Activated naive CD8-positive, alpha-beta T cell treated with anti-CD3 and anti-CD28 coated beads, Interleukin-2, amount 50 U/mL, for 24 hours (primary cell): ENCODE measurements around the gene MAP7D2.
"Not testable (repeated sequence)": the region's sequence is repeated elsewhere in the genome, so short reads cannot be mapped to it uniquely, and the experiment has no call there.

Source experiments
- ATAC-seq: fragments of 150-1000 bp; cut with Tn5 transposase; one replicate; pipeline ENCODE4 v1.10.0; 2021
- DNase-seq: peaks from one replicate; pipeline ENCODE4 v3.0.0; 2021
- H3K27ac Mint-ChIP-seq: one replicate; pipeline ENCODE4 v1.8.0; 2021; ENCODE audit warnings: mild to moderate bottlenecking, mixed read lengths
- H3K27me3 Mint-ChIP-seq: one replicate; pipeline ENCODE4 v1.8.0; 2021; ENCODE audit warnings: mixed read lengths
- H3K36me3 Mint-ChIP-seq: one replicate; pipeline ENCODE4 v1.8.0; 2021; ENCODE audit warnings: low read depth, mixed read lengths
- H3K4me1 Mint-ChIP-seq: one replicate; pipeline ENCODE4 v1.8.0; 2021; ENCODE audit warnings: mixed read lengths
- H3K4me3 Mint-ChIP-seq: one replicate; pipeline ENCODE4 v1.8.0; 2021; ENCODE audit warnings: mild to moderate bottlenecking, moderate library complexity, mixed read lengths
- H3K9me3 Mint-ChIP-seq: one replicate; pipeline ENCODE4 v1.8.0; 2021; ENCODE audit warnings: mixed read lengths

MAP7D2 gene

GRCh38 chrX:20130357-20130756 lies 13.7 kb upstream of the MAP7D2 start:
- no peaks in the 10 kb centered on the region for H3K9me3 Mint-ChIP-seq
- no peak for ATAC-seq
- H3K36me3 Mint-ChIP-seq = peaks cover 22% of the 10 kb centered on the region
- H3K4me1 Mint-ChIP-seq = peaks cover 8% of the 10 kb centered on the region
- H3K4me3 Mint-ChIP-seq = no peak overlapping the region
- DNase-seq = no peak
- H3K27ac Mint-ChIP-seq = no peak overlapping the region
- H3K27me3 Mint-ChIP-seq = no peaks in the 10 kb centered on the region

- Mint-ChIP-seq H3K4me1 (peaks cover 8% of the 10 kb centered on the region), H3K9me3 (no peaks in the 10 kb centered on the region), H3K27ac (no peak overlapping the region), H3K36me3 (peaks cover 27% of the 10 kb centered on the region), H3K27me3 (no peaks in the 10 kb centered on the region), H3K4me3 (no peak overlapping the region)
- ATAC-seq (no peak), DNase-seq (no peak)
These were observed 12.8 kb upstream of the MAP7D2 start for GRCh38 chrX:20129547-20129946.

- H3K9me3 Mint-ChIP-seq = no peaks in the 10 kb centered on the region
- no peak for DNase-seq
- no peak overlapping the region for H3K27ac Mint-ChIP-seq
- H3K4me1 Mint-ChIP-seq = peaks cover 8% of the 10 kb centered on the region
- no peak overlapping the region for H3K4me3 Mint-ChIP-seq
- H3K27me3 Mint-ChIP-seq = no peaks in the 10 kb centered on the region
- no peak for ATAC-seq
- peaks cover 27% of the 10 kb centered on the region for H3K36me3 Mint-ChIP-seq
These were observed 12.0 kb upstream of the MAP7D2 start for GRCh38 chrX:20128670-20129069.

- peak; percentile 46 for ATAC-seq
These were observed 10.7 kb upstream of the MAP7D2 start for GRCh38 chrX:20127440-20127839.

GRCh38 chrX:20126833-20127232 lies 10.1 kb upstream of the MAP7D2 start:
- not testable (repeated sequence) for H3K9me3 Mint-ChIP-seq, ATAC-seq, DNase-seq, H3K27me3 Mint-ChIP-seq, H3K4me3 Mint-ChIP-seq, H3K27ac Mint-ChIP-seq, H3K4me1 Mint-ChIP-seq
- peaks cover 18% of the 10 kb centered on the region for H3K36me3 Mint-ChIP-seq

More at GRCh38 chrX:20127440-20127839, 10.7 kb upstream of the MAP7D2 start:
- not testable (repeated sequence) for H3K4me3 Mint-ChIP-seq, H3K4me1 Mint-ChIP-seq, DNase-seq, H3K9me3 Mint-ChIP-seq, H3K27ac Mint-ChIP-seq, H3K27me3 Mint-ChIP-seq
- peaks cover 20% of the 10 kb centered on the region for H3K36me3 Mint-ChIP-seq

GRCh38 chrX:20124964-20125363 lies 8.3 kb upstream of the MAP7D2 start:
- ATAC-seq (no peak), DNase-seq (no peak)
- no peak overlapping the region for H3K27ac Mint-ChIP-seq
- H3K4me3 Mint-ChIP-seq = no peak overlapping the region
- H3K4me1 Mint-ChIP-seq = no peaks in the 10 kb centered on the region
- peaks cover 15% of the 10 kb centered on the region for H3K36me3 Mint-ChIP-seq
- H3K27me3 Mint-ChIP-seq = no peaks in the 10 kb centered on the region
- H3K9me3 Mint-ChIP-seq = no peaks in the 10 kb centered on the region

- no peak overlapping the region for H3K4me3 Mint-ChIP-seq
- H3K36me3 Mint-ChIP-seq = no peaks in the 10 kb centered on the region
- H3K27ac Mint-ChIP-seq = no peak overlapping the region
- no peak for ATAC-seq
- peaks cover 1% of the 10 kb centered on the region for H3K4me1 Mint-ChIP-seq
- peaks cover 5% of the 10 kb centered on the region for H3K27me3 Mint-ChIP-seq
- no peaks in the 10 kb centered on the region for H3K9me3 Mint-ChIP-seq
- no peak for DNase-seq
These were observed 1.5 kb upstream of the MAP7D2 start for GRCh38 chrX:20118065-20118824.

- peaks cover 1% of the 10 kb centered on the region for H3K4me1 Mint-ChIP-seq
- ATAC-seq = no peak
These were observed 575 bp downstream of the MAP7D2 start for GRCh38 chrX:20116087-20116576.

GRCh38 chrX:20112022-20112774 lies 4.5 kb downstream of the MAP7D2 start:
- Mint-ChIP-seq H3K4me3 (no peak overlapping the region), H3K27ac (no peak overlapping the region), H3K4me1 (peaks cover under 1% of the 10 kb centered on the region), H3K27me3 (peaks cover 5% of the 10 kb centered on the region), H3K9me3 (no peaks in the 10 kb centered on the region), H3K36me3 (no peaks in the 10 kb centered on the region)
- no peak for DNase-seq
- no peak for ATAC-seq

More at GRCh38 chrX:20116087-20116576, 575 bp downstream of the MAP7D2 start:
- H3K27ac Mint-ChIP-seq = no peak overlapping the region
- peaks cover 5% of the 10 kb centered on the region for H3K27me3 Mint-ChIP-seq
- H3K9me3 Mint-ChIP-seq = no peaks in the 10 kb centered on the region
- DNase-seq = no peak
- H3K4me3 Mint-ChIP-seq = peak overlapping the region; percentile 26
- no peaks in the 10 kb centered on the region for H3K36me3 Mint-ChIP-seq

GRCh38 chrX:20111271-20111670 lies 5.4 kb downstream of the MAP7D2 start:
- Mint-ChIP-seq H3K27me3 (peaks cover 5% of the 10 kb centered on the region), H3K4me1 (no peaks in the 10 kb centered on the region), H3K4me3 (no peak overlapping the region), H3K9me3 (no peaks in the 10 kb centered on the region), H3K36me3 (no peaks in the 10 kb centered on the region), H3K27ac (no peak overlapping the region)
- no peak for ATAC-seq
- DNase-seq = no peak

- H3K4me3 Mint-ChIP-seq = no peak overlapping the region
- no peaks in the 10 kb centered on the region for H3K27me3 Mint-ChIP-seq
- ATAC-seq = peak; percentile 40
- H3K4me1 Mint-ChIP-seq = peaks cover 10% of the 10 kb centered on the region
- H3K9me3 Mint-ChIP-seq = no peaks in the 10 kb centered on the region
- DNase-seq = no peak
- no peak overlapping the region for H3K27ac Mint-ChIP-seq
- no peaks in the 10 kb centered on the region for H3K36me3 Mint-ChIP-seq
These were observed 14.6 kb downstream of the MAP7D2 start for GRCh38 chrX:20101934-20102581.

- ATAC-seq = no peak
- Mint-ChIP-seq H3K27me3 (no peaks in the 10 kb centered on the region), H3K36me3 (no peaks in the 10 kb centered on the region), H3K27ac (no peak overlapping the region), H3K4me3 (no peak overlapping the region), H3K4me1 (no peaks in the 10 kb centered on the region), H3K9me3 (no peaks in the 10 kb centered on the region)
- DNase-seq = no peak
These were observed 25.2 kb downstream of the MAP7D2 start for GRCh38 chrX:20091499-20091898.

GRCh38 chrX:20089845-20090244 lies 26.9 kb downstream of the MAP7D2 start:
- Mint-ChIP-seq H3K9me3 (no peaks in the 10 kb centered on the region), H3K27ac (no peak overlapping the region), H3K4me3 (no peak overlapping the region), H3K36me3 (no peaks in the 10 kb centered on the region), H3K27me3 (no peaks in the 10 kb centered on the region), H3K4me1 (no peaks in the 10 kb centered on the region)
- no peak for DNase-seq
- ATAC-seq = no peak

GRCh38 chrX:20080277-20080676 lies 36.4 kb downstream of the MAP7D2 start:
- Mint-ChIP-seq H3K36me3 (no peaks in the 10 kb centered on the region), H3K4me3 (no peak overlapping the region), H3K9me3 (no peaks in the 10 kb centered on the region), H3K4me1 (no peaks in the 10 kb centered on the region), H3K27me3 (no peaks in the 10 kb centered on the region), H3K27ac (no peak overlapping the region)
- no peak for DNase-seq
- ATAC-seq = no peak
